ENCODE results near the gene RARRES1.

DNA sequence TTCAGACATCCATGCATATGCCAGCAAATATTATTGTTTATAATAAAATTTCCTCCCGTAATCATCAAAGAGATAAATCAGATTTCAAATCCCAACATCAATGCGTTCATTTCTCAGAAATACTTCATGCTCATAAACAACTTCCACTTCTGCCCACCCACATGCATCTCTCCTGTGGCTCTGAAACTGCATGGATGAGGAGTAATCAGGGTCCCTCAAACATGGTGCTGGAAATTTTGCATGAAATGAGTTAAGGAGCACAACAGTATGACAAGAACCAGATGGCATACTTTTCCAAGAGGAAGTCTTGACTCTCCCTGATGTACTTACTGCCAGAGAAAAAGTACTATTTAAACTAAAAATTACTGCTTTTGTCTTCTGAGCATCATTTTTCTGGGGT, 42.7 kb upstream of the RARRES1 start:
- TF ChIP-seq ZNF549 (tag by site-specific recombination; IDR thresholded peaks at IDR 0.05) = no peak
- TF ChIP-seq, protein P1, sequence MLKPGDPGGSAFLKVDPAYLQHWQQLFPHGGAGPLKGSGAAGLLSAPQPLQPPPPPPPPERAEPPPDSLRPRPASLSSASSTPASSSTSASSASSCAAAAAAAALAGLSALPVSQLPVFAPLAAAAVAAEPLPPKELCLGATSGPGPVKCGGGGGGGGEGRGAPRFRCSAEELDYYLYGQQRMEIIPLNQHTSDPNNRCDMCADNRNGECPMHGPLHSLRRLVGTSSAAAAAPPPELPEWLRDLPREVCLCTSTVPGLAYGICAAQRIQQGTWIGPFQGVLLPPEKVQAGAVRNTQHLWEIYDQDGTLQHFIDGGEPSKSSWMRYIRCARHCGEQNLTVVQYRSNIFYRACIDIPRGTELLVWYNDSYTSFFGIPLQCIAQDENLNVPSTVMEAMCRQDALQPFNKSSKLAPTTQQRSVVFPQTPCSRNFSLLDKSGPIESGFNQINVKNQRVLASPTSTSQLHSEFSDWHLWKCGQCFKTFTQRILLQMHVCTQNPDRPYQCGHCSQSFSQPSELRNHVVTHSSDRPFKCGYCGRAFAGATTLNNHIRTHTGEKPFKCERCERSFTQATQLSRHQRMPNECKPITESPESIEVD (tag by site-specific recombination; IDR thresholded peaks at IDR 0.05) = no peak
